Naive thymus-derived CD4-positive, alpha-beta T cell (primary cell): ENCODE data around the gene USF3. TPM values are rescaled to one million over a fixed set of nuclear protein-coding genes. Genes with fewer than 3 reads are reported as not detected.

ENCODE experiments used
- ATAC-seq: fragments of 150-1000 bp; cut with Tn5 transposase; 2 replicates; pipeline ENCODE4 v1.10.0; 2021; ENCODE audit warnings: mild to moderate bottlenecking, moderate library complexity
- CTCF ChIA-PET: fragments of 350-600 bp; sonication (Branson Sonifier 250); formaldehyde crosslinking; loops from one replicate; lab custom pipeline; 2021; ENCODE audit warnings: antibody characterized with exemption; lab: Charles Lee
- POLR2A ChIA-PET: fragments of 350-600 bp; sonication (Branson Sonifier 250); formaldehyde crosslinking; loops from one replicate; lab custom pipeline; 2021; ENCODE audit warnings: antibody characterized with exemption, inconsistent platforms; lab: Charles Lee
- DNase-seq, 9 donors: peaks; one replicate each; pipeline versions ENCODE4 v3.0.0 to v3.0.0-alpha.2; 2020 to 2022; ENCODE audit warnings: mixed read lengths in 1 of 9
- H3K27ac ChIP-seq: one replicate; pipeline ENCODE4 v1.7.0; 2013; ENCODE audit warnings: mild to moderate bottlenecking, low read depth, low read length, moderate library complexity
- H3K27me3 ChIP-seq, 2 donors: one replicate each; pipeline ENCODE4 v1.7.0; 2013; ENCODE audit warnings: low read length in 2 of 2, mild to moderate bottlenecking in 2 of 2, moderate library complexity in 2 of 2; ENCODE audit not compliant: control insufficient read depth in 2 of 2, insufficient read depth in 2 of 2
- H3K36me3 ChIP-seq, 3 experiments: 1 replicate in 2 of 3; 2 replicates in 1 of 3; pipeline ENCODE4 v1.7.0; 2013; ENCODE audit warnings: low read length in 3 of 3, mild to moderate bottlenecking in 3 of 3, moderate library complexity in 1 of 3; ENCODE audit not compliant: insufficient read depth in 3 of 3, control insufficient read depth in 2 of 3
- H3K4me1 ChIP-seq, 2 donors: one replicate each; pipeline ENCODE4 v1.7.0; 2013; ENCODE audit warnings: low read length in 2 of 2, mild to moderate bottlenecking in 2 of 2, moderate library complexity in 1 of 2; ENCODE audit not compliant: control insufficient read depth in 2 of 2, insufficient read depth in 2 of 2
- H3K4me3 ChIP-seq: 2 replicates; pipeline ENCODE4 v1.7.0; 2013; ENCODE audit warnings: mild to moderate bottlenecking, low read length
- H3K9me3 ChIP-seq, 3 experiments: 1 replicate in 2 of 3; 2 replicates in 1 of 3; pipeline ENCODE4 v1.7.0; 2013; ENCODE audit warnings: low read length in 3 of 3; ENCODE audit not compliant: control insufficient read depth in 2 of 3
- H3K27ac Mint-ChIP-seq, 9 donors: one replicate each; pipeline ENCODE4 v1.8.0; 2020 to 2022; ENCODE audit warnings: mixed read lengths in 9 of 9, mild to moderate bottlenecking in 8 of 9, moderate library complexity in 5 of 9, inconsistent platforms in 2 of 9
- H3K27me3 Mint-ChIP-seq, 5 donors: one replicate each; pipeline ENCODE4 v1.8.0; 2021 to 2022; ENCODE audit warnings: mixed read lengths in 5 of 5, mild to moderate bottlenecking in 1 of 5
- H3K36me3 Mint-ChIP-seq, 5 donors: one replicate each; pipeline ENCODE4 v1.8.0; 2020 to 2022; ENCODE audit warnings: mixed read lengths in 5 of 5, mild to moderate bottlenecking in 3 of 5, inconsistent platforms in 1 of 5
- H3K4me1 Mint-ChIP-seq, 7 donors: one replicate each; pipeline ENCODE4 v1.8.0; 2020 to 2022; ENCODE audit warnings: mixed read lengths in 7 of 7, mild to moderate bottlenecking in 3 of 7, inconsistent platforms in 1 of 7
- H3K4me3 Mint-ChIP-seq, 10 donors: one replicate each; pipeline ENCODE4 v1.8.0; 2020 to 2022; ENCODE audit warnings: mild to moderate bottlenecking in 10 of 10, mixed read lengths in 10 of 10, moderate library complexity in 6 of 10, inconsistent platforms in 2 of 10
- H3K9me3 Mint-ChIP-seq, 11 donors: one replicate each; pipeline ENCODE4 v1.8.0; 2020 to 2022; ENCODE audit warnings: mixed read lengths in 11 of 11, mild to moderate bottlenecking in 4 of 11, inconsistent platforms in 1 of 11, moderate library complexity in 1 of 11
- intact Hi-C, 2 donors: fragments of 100-400 bp; cut with micrococcal nuclease; formaldehyde crosslinking; loops; one replicate each; pipeline ENCODE4 v1.15.1; 2023
- polyA plus RNA-seq, 2 donors: library from polyadenylated mRNA; unstranded; fragments of 300-500 nt; fragmentation: Illumina TruSeq; gene quantifications; one replicate each; pipeline ENCODE4 v1.2.3, GENCODE V29; 2021
- total RNA-seq, 6 experiments: library from RNA in 5 of 6; stranded (reverse) in 5 of 6; gene quantifications; 1 replicate in 5 of 6; 2 replicates in 1 of 6; pipeline ENCODE4 v1.2.3 and lab custom pipeline; 2021 to 2026

Gene USF3
- total and polyA plus RNA-seq, 7 experiments from 2014 or later: 3.3 to 31.8 (median 22.6) TPM

DNA sequence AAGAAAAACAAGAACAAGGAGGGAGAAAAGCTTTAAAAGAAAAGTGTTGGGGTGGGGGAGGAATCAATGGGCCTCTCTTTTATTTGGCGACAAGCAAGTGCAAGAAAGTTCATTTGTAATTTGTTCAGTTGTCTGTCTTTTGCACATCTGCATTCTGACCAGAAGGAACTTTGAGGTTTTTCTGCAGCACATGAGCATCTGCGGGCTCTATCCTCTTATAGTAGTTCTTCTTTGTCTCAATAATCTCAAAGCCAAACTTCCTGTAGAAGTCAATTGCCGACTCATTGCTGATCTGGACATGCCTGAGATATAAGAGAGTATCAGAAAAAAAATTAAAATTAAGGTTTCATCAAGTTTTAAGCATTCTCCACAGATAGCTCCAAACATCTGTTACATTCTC is 25.2 kb upstream of the USF3 start:
- Mint-ChIP-seq H3K4me3 (no peak overlapping the region), H3K27ac (peak overlapping the region in 2 of 9 donors; percentile 35 to 43), H3K27me3 (no peaks in the 10 kb centered on the region), H3K9me3 (no peaks in the 10 kb centered on the region), H3K36me3 (peaks cover 0 to 46% (median 19%) of the 10 kb centered on the region in 5 donors), H3K4me1 (peaks cover 3 to 21% (median 13%) of the 10 kb centered on the region in 7 donors)
- H3K9me3 ChIP-seq: no peaks in the 10 kb centered on the region
- H3K4me3 ChIP-seq: no peak overlapping the region
- H3K27ac ChIP-seq: no peak overlapping the region
- H3K27me3 ChIP-seq: no peaks in the 10 kb centered on the region
- H3K36me3 ChIP-seq: peaks cover 0 to 33% (median 20%) of the 10 kb centered on the region in 3 experiments
- DNase-seq: no peak
- no peak for ATAC-seq
- no peaks in the 10 kb centered on the region for H3K4me1 ChIP-seq
- CTCF ChIA-PET: interaction anchor here (0.7 kb wide), 2 partner anchors 20 to 116 kb away, joined by 3 to 5 read pairs; no protein-coding TSS in a partner anchor
- intact Hi-C loops: no loop called here
- POLR2A ChIA-PET: interaction anchor here (1.5 kb wide), 1 partner anchor 12 kb away, joined by 3 read pairs; no protein-coding TSS in a partner anchor

- no peak for ATAC-seq
Observed at GRCh38 chr3:113719758-113720157, 23.3 kb upstream of the USF3 start.

GRCh38 chr3:113719294-113719693 is 22.9 kb upstream of the USF3 start:
- ChIA-PET CTCF (no interaction called here), POLR2A (interaction anchor here (1.6 kb wide), 1 partner anchor 23 kb away, joined by 3 read pairs; the partner anchor contains the start of gene USF3)
- no peak for ATAC-seq
- Histone ChIP-seq H3K9me3 (no peaks in the 10 kb centered on the region), H3K27me3 (no peaks in the 10 kb centered on the region), H3K4me1 (no peaks in the 10 kb centered on the region), H3K4me3 (no peak overlapping the region), H3K36me3 (peaks cover 0 to 33% (median 20%) of the 10 kb centered on the region in 3 experiments), H3K27ac (no peak overlapping the region)
- Mint-ChIP-seq H3K27me3 (no peaks in the 10 kb centered on the region), H3K27ac (no peak overlapping the region), H3K4me1 (peaks cover 0 to 10% (median 2%) of the 10 kb centered on the region in 7 donors), H3K9me3 (no peaks in the 10 kb centered on the region), H3K4me3 (no peak overlapping the region), H3K36me3 (peaks cover 0 to 46% (median 23%) of the 10 kb centered on the region in 5 donors)
- intact Hi-C loops: no loop called here
- no peak for DNase-seq

More at GRCh38 chr3:113719758-113720157, 23.3 kb upstream of the USF3 start:
- H3K4me3 Mint-ChIP-seq: no peak overlapping the region
- peaks cover 2 to 11% (median 4%) of the 10 kb centered on the region in 7 donors for H3K4me1 Mint-ChIP-seq
- no peak overlapping the region for H3K27ac ChIP-seq
- no peaks in the 10 kb centered on the region for H3K4me1 ChIP-seq
- H3K9me3 ChIP-seq: no peaks in the 10 kb centered on the region
- H3K27me3 ChIP-seq: no peaks in the 10 kb centered on the region
- ChIA-PET CTCF (no interaction called here), POLR2A (interaction anchor here (1.6 kb wide), 1 partner anchor 24 kb away, joined by 3 read pairs; the partner anchor contains the start of gene USF3)
- H3K36me3 Mint-ChIP-seq: peaks cover 0 to 48% (median 23%) of the 10 kb centered on the region in 5 donors
- intact Hi-C loops: no loop called here
- H3K27ac Mint-ChIP-seq: no peak overlapping the region
- H3K4me3 ChIP-seq: no peak overlapping the region
- H3K36me3 ChIP-seq: peaks cover 0 to 33% (median 20%) of the 10 kb centered on the region in 3 experiments
- no peaks in the 10 kb centered on the region for H3K27me3 Mint-ChIP-seq
- DNase-seq: no peak
- no peaks in the 10 kb centered on the region for H3K9me3 Mint-ChIP-seq

DNA sequence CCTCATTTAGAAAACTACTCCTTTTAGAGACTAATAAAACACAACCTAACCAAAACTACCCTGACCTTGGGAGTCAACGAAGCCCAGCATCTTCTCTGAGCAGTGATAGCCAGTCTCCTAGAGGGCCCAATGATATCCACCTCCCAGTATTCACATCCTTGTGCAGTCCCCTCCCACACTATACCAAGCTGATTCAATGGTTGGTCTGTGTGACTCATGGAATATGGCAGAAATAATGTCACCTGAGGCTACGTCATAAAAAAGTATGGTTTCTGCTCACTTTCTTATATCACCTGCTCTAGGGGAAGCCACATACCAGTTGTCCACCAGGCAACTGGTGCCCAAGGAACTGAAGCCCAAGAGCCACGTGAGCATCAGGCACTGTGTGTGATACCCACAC is 21.4 kb upstream of the USF3 start:
- ATAC-seq (no peak), DNase-seq (no peak)
- Histone ChIP-seq H3K4me3 (no peak overlapping the region), H3K36me3 (peaks cover 0 to 28% (median 20%) of the 10 kb centered on the region in 3 experiments), H3K27me3 (no peaks in the 10 kb centered on the region), H3K4me1 (no peaks in the 10 kb centered on the region), H3K27ac (no peak overlapping the region), H3K9me3 (no peaks in the 10 kb centered on the region)
- H3K27ac Mint-ChIP-seq: peak overlapping the region in 6 of 9 donors; percentile 5 to 46 (median 25)
- peaks cover 0 to 38% (median 21%) of the 10 kb centered on the region in 5 donors for H3K36me3 Mint-ChIP-seq
- intact Hi-C loops: no loop called here
- no peaks in the 10 kb centered on the region for H3K9me3 Mint-ChIP-seq
- H3K27me3 Mint-ChIP-seq: no peaks in the 10 kb centered on the region
- ChIA-PET POLR2A (interaction anchor here (2.1 kb wide), 1 partner anchor 19 kb away, joined by 4 read pairs; no protein-coding TSS in a partner anchor), CTCF (no interaction called here)
- H3K4me3 Mint-ChIP-seq: no peak overlapping the region
- peaks cover 0 to 10% (median 2%) of the 10 kb centered on the region in 7 donors for H3K4me1 Mint-ChIP-seq

GRCh38 chr3:113717308-113717707 is 20.9 kb upstream of the USF3 start:
- Histone ChIP-seq H3K27ac (no peak overlapping the region), H3K4me3 (no peak overlapping the region), H3K4me1 (no peaks in the 10 kb centered on the region), H3K36me3 (peaks cover 0 to 23% (median 20%) of the 10 kb centered on the region in 3 experiments), H3K9me3 (no peaks in the 10 kb centered on the region), H3K27me3 (no peaks in the 10 kb centered on the region)
- no peaks in the 10 kb centered on the region for H3K9me3 Mint-ChIP-seq
- H3K36me3 Mint-ChIP-seq: peaks cover 0 to 33% (median 20%) of the 10 kb centered on the region in 5 donors
- ATAC-seq: no peak
- no peak overlapping the region for H3K4me3 Mint-ChIP-seq
- peaks cover 0 to 10% (median 4%) of the 10 kb centered on the region in 7 donors for H3K4me1 Mint-ChIP-seq
- ChIA-PET CTCF (no interaction called here), POLR2A (interaction anchor here (2.1 kb wide), 1 partner anchor 19 kb away, joined by 4 read pairs; no protein-coding TSS in a partner anchor)
- DNase-seq: no peak
- H3K27me3 Mint-ChIP-seq: peaks cover 0 to 4% (median 0%) of the 10 kb centered on the region in 5 donors
- H3K27ac Mint-ChIP-seq: peak overlapping the region in 6 of 9 donors; percentile 5 to 46 (median 25)
- intact Hi-C loops: no loop called here

- peaks cover 0 to 18% (median 11%) of the 10 kb centered on the region in 5 donors for H3K27me3 Mint-ChIP-seq
Observed at GRCh38 chr3:113714702-113715101, 18.3 kb upstream of the USF3 start.

More at GRCh38 chr3:113714702-113715101, 18.3 kb upstream of the USF3 start:
- Histone ChIP-seq H3K36me3 (peaks cover 0 to 4% (median 0%) of the 10 kb centered on the region in 3 experiments), H3K27me3 (no peaks in the 10 kb centered on the region), H3K9me3 (no peaks in the 10 kb centered on the region), H3K4me3 (no peak overlapping the region), H3K4me1 (no peaks in the 10 kb centered on the region), H3K27ac (no peak overlapping the region)
- H3K36me3 Mint-ChIP-seq: peaks cover 0 to 20% (median 9%) of the 10 kb centered on the region in 5 donors
- H3K4me3 Mint-ChIP-seq: no peak overlapping the region
- ChIA-PET POLR2A (no interaction called here), CTCF (no interaction called here)
- no peaks in the 10 kb centered on the region for H3K9me3 Mint-ChIP-seq
- no peak overlapping the region for H3K27ac Mint-ChIP-seq
- ATAC-seq (no peak), DNase-seq (no peak)
- intact Hi-C loops: no loop called here
- H3K4me1 Mint-ChIP-seq: peaks cover 0 to 4% (median 0%) of the 10 kb centered on the region in 7 donors
